H9 (cell line): Measurements from ENCODE around the gene CRACR2A. TPM values are rescaled to one million over a fixed set of nuclear protein-coding genes. Genes with fewer than 3 reads are reported as not detected.

Source experiments
- DNase-seq: peaks from one replicate; pipeline ENCODE4 v3.0.0-alpha.2; 2017
- H2AFZ ChIP-seq: one replicate; pipeline ENCODE4 v1.6.1; 2013; ENCODE audit warnings: mild to moderate bottlenecking, low read length, control low read depth, moderate library complexity
- H2AK5ac ChIP-seq: 2 replicates; pipeline ENCODE4 v1.6.1; 2013; ENCODE audit warnings: low read length, control low read depth, mixed read lengths; ENCODE audit not compliant: insufficient read length
- H2BK120ac ChIP-seq: one replicate; pipeline ENCODE4 v1.6.1; 2013; ENCODE audit warnings: low read depth, mild to moderate bottlenecking, low read length, control low read depth, inconsistent platforms; ENCODE audit not compliant: poor library complexity, severe bottlenecking
- H2BK12ac ChIP-seq: 2 replicates; pipeline ENCODE4 v1.6.1; 2013; ENCODE audit warnings: low read length, control low read depth, mixed read lengths, low read depth; ENCODE audit not compliant: insufficient read length
- H2BK15ac ChIP-seq: 2 replicates; pipeline ENCODE4 v1.6.1; 2013; ENCODE audit warnings: low read depth, low read length, control low read depth
- H2BK20ac ChIP-seq: one replicate; pipeline ENCODE4 v1.6.1; 2013; ENCODE audit warnings: low read depth, mild to moderate bottlenecking, low read length, control low read depth, inconsistent platforms; ENCODE audit not compliant: poor library complexity, severe bottlenecking
- H2BK5ac ChIP-seq: 2 replicates; pipeline ENCODE4 v1.6.1; 2013; ENCODE audit warnings: low read length, control low read depth, mixed read lengths; ENCODE audit not compliant: insufficient read length
- H3K14ac ChIP-seq: 2 replicates; pipeline ENCODE4 v1.6.1; 2013; ENCODE audit warnings: low read length, control low read depth; ENCODE audit not compliant: insufficient read depth
- H3K18ac ChIP-seq: 2 replicates; pipeline ENCODE4 v1.6.1; 2013; ENCODE audit warnings: low read depth, mild to moderate bottlenecking, mixed read lengths, low read length, control low read depth; ENCODE audit not compliant: insufficient read length
- H3K23ac ChIP-seq: 2 replicates; pipeline ENCODE4 v1.6.1; 2013; ENCODE audit warnings: low read length, control low read depth, mixed read lengths, low read depth; ENCODE audit not compliant: insufficient read length
- H3K23me2 ChIP-seq: 2 replicates; pipeline ENCODE4 v1.6.1; 2013; ENCODE audit warnings: low read depth, mild to moderate bottlenecking, mixed read lengths, low read length, control low read depth; ENCODE audit not compliant: insufficient read length, poor library complexity, severe bottlenecking
- H3K27ac ChIP-seq: 2 replicates; pipeline ENCODE4 v1.5.1; 2013; ENCODE audit warnings: low read length, control low read depth, mixed read lengths, low read depth; ENCODE audit not compliant: insufficient read length
- H3K27me3 ChIP-seq: 2 replicates; pipeline ENCODE4 v1.6.1; 2013; ENCODE audit warnings: low read length, control low read depth, inconsistent platforms; ENCODE audit not compliant: insufficient read depth
- H3K4ac ChIP-seq: 2 replicates; pipeline ENCODE4 v1.6.1; 2013; ENCODE audit warnings: low read depth, mild to moderate bottlenecking, control low read depth, inconsistent platforms, low read length, moderate library complexity
- H3K4me1 ChIP-seq: 2 replicates; pipeline ENCODE4 v1.6.1; 2013; ENCODE audit warnings: low read length, control low read depth, inconsistent platforms; ENCODE audit not compliant: insufficient read depth
- H3K4me2 ChIP-seq: 2 replicates; pipeline ENCODE4 v1.6.1; 2013; ENCODE audit warnings: low read length, control low read depth, mixed read lengths; ENCODE audit not compliant: insufficient read length, insufficient read depth
- H3K56ac ChIP-seq: 2 replicates; pipeline ENCODE4 v1.6.1; 2013; ENCODE audit warnings: low read depth, mild to moderate bottlenecking, mixed read lengths, low read length, control low read depth; ENCODE audit not compliant: insufficient read length
- H3K79me1 ChIP-seq: 2 replicates; pipeline ENCODE4 v1.6.1; 2013; ENCODE audit warnings: low read depth, mild to moderate bottlenecking, moderate library complexity, low read length, control low read depth, inconsistent platforms; ENCODE audit not compliant: insufficient read depth, poor library complexity, severe bottlenecking
- H3K79me2 ChIP-seq: 2 replicates; pipeline ENCODE4 v1.6.1; 2013; ENCODE audit warnings: low read length, control low read depth, inconsistent platforms; ENCODE audit not compliant: insufficient read depth
- H3K9ac ChIP-seq: 2 replicates; pipeline ENCODE4 v1.6.1; 2013; ENCODE audit warnings: low read length, control low read depth, mixed read lengths; ENCODE audit not compliant: insufficient read length; ENCODE audit errors: extremely low read depth
- H3K9me3 ChIP-seq: one replicate; pipeline ENCODE4 v1.6.1; 2013; ENCODE audit warnings: low read depth, low read length, inconsistent platforms; ENCODE audit not compliant: control insufficient read depth
- H3T11ph ChIP-seq: one replicate; pipeline ENCODE4 v1.6.1; 2013; ENCODE audit warnings: mild to moderate bottlenecking, low read length, control low read depth, inconsistent platforms
- H4K20me1 ChIP-seq: one replicate; pipeline ENCODE4 v1.6.1; 2013; ENCODE audit not compliant: control insufficient read depth, insufficient read length, insufficient read depth
- H4K5ac ChIP-seq: 2 replicates; pipeline ENCODE4 v1.6.1; 2013; ENCODE audit warnings: low read depth, mild to moderate bottlenecking, mixed read lengths, low read length, control low read depth; ENCODE audit not compliant: insufficient read length
- H4K8ac ChIP-seq: replicated peaks from 2 replicates; pipeline ENCODE4 v1.6.1; 2013; ENCODE audit warnings: low read length, control low read depth, mixed read lengths, low read depth; ENCODE audit not compliant: insufficient read length
- H4K91ac ChIP-seq: 2 replicates; pipeline ENCODE4 v1.6.1; 2013; ENCODE audit warnings: low read depth, mild to moderate bottlenecking, moderate library complexity, mixed read lengths, low read length, control low read depth; ENCODE audit not compliant: insufficient read length
- H3K27ac Mint-ChIP-seq, 3 experiments: 2 replicates in 2 of 3; 3 replicates in 1 of 3; pipeline ENCODE4 v1.8.0; 2020 to 2021; ENCODE audit warnings: mixed read lengths in 3 of 3, mild to moderate bottlenecking in 1 of 3, moderate library complexity in 1 of 3
- H3K27me3 Mint-ChIP-seq: 2 replicates; pipeline ENCODE4 v1.8.0; 2021; ENCODE audit warnings: low read depth, mild to moderate bottlenecking, moderate library complexity, mixed read lengths
- H3K36me3 Mint-ChIP-seq, 3 experiments: 2 replicates in 2 of 3; 3 replicates in 1 of 3; pipeline ENCODE4 v1.8.0; 2020 to 2021; ENCODE audit warnings: low read depth in 3 of 3, mixed read lengths in 3 of 3; ENCODE audit not compliant: insufficient read depth in 1 of 3
- H3K4me1 Mint-ChIP-seq, 2 experiments: 2 replicates each; pipeline ENCODE4 v1.8.0; 2020; ENCODE audit warnings: mixed read lengths in 2 of 2
- H3K4me3 Mint-ChIP-seq, 2 experiments: 2 replicates in 1 of 2; 3 replicates in 1 of 2; pipeline ENCODE4 v1.8.0; 2020 to 2021; ENCODE audit warnings: mild to moderate bottlenecking in 2 of 2, mixed read lengths in 2 of 2, moderate library complexity in 1 of 2
- H3K9me3 Mint-ChIP-seq, 2 experiments: 2 replicates in 1 of 2; 3 replicates in 1 of 2; pipeline ENCODE4 v1.8.0; 2020; ENCODE audit warnings: mild to moderate bottlenecking in 2 of 2, mixed read lengths in 2 of 2, moderate library complexity in 1 of 2
- CTCF ChIP-seq: fragments of 200-600 bp; sonication (generic); conservative IDR thresholded peaks from 3 replicates; pipeline ENCODE4 v1.8.0; 2021; ENCODE audit warnings: antibody characterized with exemption, mild to moderate bottlenecking
- WGBS: extraction: QIAGEN DNeasy Blood & Tissue Kit; methylation state at CpG from one replicate; pipeline ENCODE4 v1.1.7; 2013; ENCODE audit warnings: missing lambda C conversion rate, low lambda C conversion rate, mixed read lengths; ENCODE audit not compliant: insufficient read length; ENCODE audit errors: extremely low coverage; 5-methylcytosine and 5-hydroxymethylcytosine counted together
- total RNA-seq: library from RNA; stranded (reverse); gene quantifications from 2 replicates; pipeline ENCODE4 v1.2.1, GENCODE V29; 2021

The CRACR2A gene
- total RNA-seq, 1 experiment from 2014 or later, result 2.0 TPM

DNA sequence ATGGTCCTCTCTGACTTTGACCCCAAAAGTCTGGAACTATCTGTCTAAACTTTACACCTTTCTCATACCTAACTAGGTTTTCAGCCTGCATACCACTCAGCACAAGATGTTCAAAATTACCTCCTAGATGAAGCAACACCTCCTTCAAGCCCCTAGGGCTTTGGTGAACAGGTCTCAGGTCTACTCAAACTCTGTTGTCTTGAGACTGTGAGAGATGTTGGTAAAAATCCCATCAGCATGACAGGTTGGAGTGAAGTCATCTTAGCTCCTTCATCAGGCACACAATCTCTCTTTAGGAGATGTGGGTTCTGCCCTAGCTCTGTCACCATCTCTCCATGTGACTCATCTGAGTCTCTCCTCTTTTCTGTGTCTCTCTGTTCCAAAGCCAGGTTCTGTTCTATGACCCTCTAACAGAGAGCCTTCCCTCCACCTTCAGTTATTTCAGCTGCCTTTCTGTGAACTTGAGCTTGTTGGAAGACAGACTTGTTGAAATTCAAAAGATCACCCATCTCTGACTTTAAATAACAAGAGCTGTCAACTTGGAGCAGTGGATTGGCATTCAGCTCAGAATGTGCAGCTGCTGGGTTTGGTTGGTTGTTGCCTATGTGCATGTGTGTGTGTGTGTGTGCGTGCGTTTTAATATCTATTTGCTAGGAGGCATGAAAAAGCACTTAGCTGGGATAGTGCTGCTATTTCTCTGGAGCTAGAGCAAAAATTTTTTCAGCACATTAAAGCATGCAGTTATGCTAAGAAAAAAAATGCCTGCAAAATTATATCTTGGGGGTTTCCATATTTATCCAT, 130.7 kb downstream of the CRACR2A start:
- H3K9me3 ChIP-seq, result no peaks in the 10 kb centered on the region
- no peak overlapping the region for H2AFZ ChIP-seq
- no peaks in the 10 kb centered on the region for H3K27me3 ChIP-seq
- H3K79me1 ChIP-seq, result no peaks in the 10 kb centered on the region
- H2BK15ac ChIP-seq, result no peak overlapping the region
- no peak for DNase-seq
- no peak overlapping the region for H3K23ac ChIP-seq
- no peak overlapping the region for H3K4me2 ChIP-seq
- no peak overlapping the region for H4K5ac ChIP-seq
- H4K8ac ChIP-seq, result no peak overlapping the region
- no peak overlapping the region for H2AK5ac ChIP-seq
- Mint-ChIP-seq H3K27me3 (peaks cover 7% of the 10 kb centered on the region), H3K36me3 (no peaks in the 10 kb centered on the region), H3K4me1 (peaks cover 13 to 15% of the 10 kb centered on the region in 2 experiments), H3K9me3 (no peaks in the 10 kb centered on the region), H3K27ac (no peak overlapping the region), H3K4me3 (no peak overlapping the region)
- no peak for TF ChIP-seq CTCF
- H2BK20ac ChIP-seq, result no peak overlapping the region
- no peak overlapping the region for H3T11ph ChIP-seq
- H3K4ac ChIP-seq, result no peak overlapping the region
- H3K23me2 ChIP-seq, result no peaks in the 10 kb centered on the region
- H3K14ac ChIP-seq, result no peak overlapping the region
- H3K4me1 ChIP-seq, result no peaks in the 10 kb centered on the region
- no peak overlapping the region for H3K9ac ChIP-seq
- no peak overlapping the region for H4K91ac ChIP-seq
- H2BK5ac ChIP-seq, result no peak overlapping the region
- H3K27ac ChIP-seq, result no peak overlapping the region
- no peaks in the 10 kb centered on the region for H3K79me2 ChIP-seq
- no peak overlapping the region for H2BK12ac ChIP-seq
- H4K20me1 ChIP-seq, result no peaks in the 10 kb centered on the region
- H3K56ac ChIP-seq, result no peak overlapping the region
- WGBS, result no CpG with 5 or more reads among the region's 2 CpGs
- no peak overlapping the region for H2BK120ac ChIP-seq
- H3K18ac ChIP-seq, result no peak overlapping the region
